Astrocyte (in vitro differentiated cells and primary cell): ENCODE results near the gene BCL2L1. TPM values are rescaled to one million over a fixed set of nuclear protein-coding genes. Genes with fewer than 3 reads are reported as not detected.

Experiments used
- DNase-seq: peaks from one replicate; pipeline ENCODE4 v3.0.0-alpha.2; 2010; ENCODE audit warnings: low read depth
- FAIRE-seq: peaks from 2 replicates; lab custom pipeline; 2011; peaks lifted over from hg19 to GRCh38; lab: Jason Lieb, UNC
- H2AFZ ChIP-seq: 2 replicates; pipeline ENCODE4 v1.6.0; 2012; ENCODE audit warnings: low read depth, low read length, inconsistent platforms
- H3K27ac ChIP-seq: 2 replicates; pipeline ENCODE4 v1.5.1; 2011; ENCODE audit warnings: low read depth, low read length, inconsistent platforms
- H3K27me3 ChIP-seq: 2 replicates; pipeline ENCODE4 v1.6.0; 2011; ENCODE audit warnings: low read length, inconsistent platforms; ENCODE audit not compliant: insufficient read depth
- H3K36me3 ChIP-seq: 2 replicates; pipeline ENCODE4 v1.5.1; 2011; ENCODE audit warnings: low read length, inconsistent platforms; ENCODE audit not compliant: insufficient read depth
- H3K4me1 ChIP-seq: 2 replicates; pipeline ENCODE4 v1.5.1; 2011; ENCODE audit warnings: low read length, inconsistent platforms; ENCODE audit not compliant: insufficient read depth
- H3K4me2 ChIP-seq: 2 replicates; pipeline ENCODE4 v1.6.0; 2012; ENCODE audit warnings: low read length, inconsistent platforms
- H3K4me3 ChIP-seq: 2 replicates; pipeline ENCODE4 v1.5.1; 2011; ENCODE audit warnings: low read depth, mild to moderate bottlenecking, low read length, inconsistent platforms; ENCODE audit not compliant: insufficient read depth
- H3K79me2 ChIP-seq: 2 replicates; pipeline ENCODE4 v1.6.0; 2012; ENCODE audit warnings: mild to moderate bottlenecking, low read length, inconsistent platforms; ENCODE audit not compliant: insufficient read depth
- H3K9ac ChIP-seq: 2 replicates; pipeline ENCODE4 v1.6.0; 2012; ENCODE audit warnings: mild to moderate bottlenecking, low read length, inconsistent platforms
- H3K9me3 ChIP-seq: 2 replicates; pipeline ENCODE4 v1.5.1; 2012; ENCODE audit warnings: low read depth, mild to moderate bottlenecking, low read length, inconsistent platforms; ENCODE audit not compliant: insufficient read depth
- H4K20me1 ChIP-seq: 2 replicates; pipeline ENCODE4 v1.6.0; 2012; ENCODE audit warnings: low read length, inconsistent platforms; ENCODE audit not compliant: insufficient read depth
- H3K27ac Mint-ChIP-seq: one replicate; pipeline ENCODE4 v1.8.0; 2021; ENCODE audit warnings: mild to moderate bottlenecking, mixed read lengths; ENCODE audit not compliant: unreplicated experiment
- H3K27me3 Mint-ChIP-seq: one replicate; pipeline ENCODE4 v1.8.0; 2021; ENCODE audit warnings: low read depth, mixed read lengths; ENCODE audit not compliant: unreplicated experiment
- H3K36me3 Mint-ChIP-seq: one replicate; pipeline ENCODE4 v1.8.0; 2021; ENCODE audit warnings: low read depth, mixed read lengths; ENCODE audit not compliant: unreplicated experiment
- H3K4me1 Mint-ChIP-seq: one replicate; pipeline ENCODE4 v1.8.0; 2021; ENCODE audit warnings: low read depth, mixed read lengths; ENCODE audit not compliant: unreplicated experiment
- H3K4me3 Mint-ChIP-seq: one replicate; pipeline ENCODE4 v1.8.0; 2021; ENCODE audit warnings: mild to moderate bottlenecking, moderate library complexity, mixed read lengths; ENCODE audit not compliant: unreplicated experiment
- H3K9me3 Mint-ChIP-seq: one replicate; pipeline ENCODE4 v1.8.0; 2021; ENCODE audit warnings: mild to moderate bottlenecking, mixed read lengths; ENCODE audit not compliant: unreplicated experiment
- EZH2 ChIP-seq: IDR thresholded peaks from 2 replicates; pipeline ENCODE4 v1.6.1; 2012; ENCODE audit warnings: mild to moderate bottlenecking, low read length, inconsistent platforms; ENCODE audit not compliant: insufficient read depth
- total RNA-seq: library from RNA; stranded (reverse); gene quantifications from 2 replicates; pipeline ENCODE4 v1.2.1, GENCODE V29; 2021
- TF ChIP-seq, protein P1 (sequence below): IDR thresholded peaks from 2 replicates; pipeline ENCODE4 v1.5.1; 2011; ENCODE audit warnings: low read depth, mild to moderate bottlenecking, inconsistent platforms, low read length, moderate library complexity; ENCODE audit not compliant: insufficient read depth

Gene BCL2L1
- total RNA-seq, 1 donor from 2014 or later: 149 TPM

DNA sequence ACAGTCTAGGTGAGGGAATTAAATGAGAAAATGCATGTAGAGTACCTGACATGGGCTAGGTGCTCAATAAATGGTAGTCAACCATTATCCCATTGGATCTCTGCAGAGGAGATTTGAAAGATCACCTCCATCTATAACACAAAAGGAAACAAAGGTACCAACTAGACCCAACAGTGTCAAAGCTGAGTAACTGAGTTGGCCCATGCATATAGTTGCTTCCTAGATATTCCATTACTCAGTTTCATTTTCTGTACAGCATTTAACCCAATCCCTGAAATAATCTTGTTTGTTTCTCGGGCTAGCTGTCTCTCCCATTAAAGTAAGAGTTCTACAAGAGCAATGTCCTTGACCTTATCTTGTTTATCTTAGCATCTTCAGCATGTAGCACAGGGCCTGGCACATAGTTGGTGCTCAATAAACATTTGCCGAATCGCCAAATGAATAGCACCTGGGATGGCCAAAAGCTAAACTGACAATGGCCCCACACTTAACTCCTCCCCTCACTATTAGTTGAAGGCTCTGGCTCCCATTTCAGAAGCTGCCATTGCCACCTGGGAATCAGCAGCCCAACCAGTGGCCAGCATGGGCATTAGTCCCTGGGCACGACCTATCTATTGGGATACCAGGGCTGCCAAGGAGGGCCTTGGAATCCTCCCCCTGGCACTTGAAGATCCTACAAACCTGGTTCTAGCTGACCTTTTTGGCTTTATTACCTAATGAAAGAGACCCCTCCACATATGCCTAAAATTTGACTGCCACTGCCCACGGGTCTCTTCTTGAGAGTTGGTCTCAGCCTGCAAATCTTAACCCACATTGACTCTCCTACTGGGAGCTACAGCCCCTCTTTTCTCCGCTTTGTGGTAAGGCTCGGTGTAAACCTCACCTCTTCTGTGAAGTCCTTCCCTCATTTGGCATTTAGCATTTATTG, 22.6 kb downstream of the BCL2L1 start:
- peak overlapping the region; percentile 99 for H3K27ac Mint-ChIP-seq
- Histone ChIP-seq H3K79me2 (peaks cover 93% of the 10 kb centered on the region), H3K36me3 (peaks cover 4% of the 10 kb centered on the region), H3K4me1 (peaks cover 41% of the 10 kb centered on the region), H2AFZ (no peak overlapping the region), H3K4me2 (peak overlapping the region; percentile 49), H3K27ac (peak overlapping the region; percentile 88), H3K9ac (peak overlapping the region; percentile 59), H4K20me1 (peaks cover 4% of the 10 kb centered on the region), H3K9me3 (no peaks in the 10 kb centered on the region), H3K27me3 (no peaks in the 10 kb centered on the region), H3K4me3 (no peak overlapping the region)
- TF ChIP-seq, protein P1, sequence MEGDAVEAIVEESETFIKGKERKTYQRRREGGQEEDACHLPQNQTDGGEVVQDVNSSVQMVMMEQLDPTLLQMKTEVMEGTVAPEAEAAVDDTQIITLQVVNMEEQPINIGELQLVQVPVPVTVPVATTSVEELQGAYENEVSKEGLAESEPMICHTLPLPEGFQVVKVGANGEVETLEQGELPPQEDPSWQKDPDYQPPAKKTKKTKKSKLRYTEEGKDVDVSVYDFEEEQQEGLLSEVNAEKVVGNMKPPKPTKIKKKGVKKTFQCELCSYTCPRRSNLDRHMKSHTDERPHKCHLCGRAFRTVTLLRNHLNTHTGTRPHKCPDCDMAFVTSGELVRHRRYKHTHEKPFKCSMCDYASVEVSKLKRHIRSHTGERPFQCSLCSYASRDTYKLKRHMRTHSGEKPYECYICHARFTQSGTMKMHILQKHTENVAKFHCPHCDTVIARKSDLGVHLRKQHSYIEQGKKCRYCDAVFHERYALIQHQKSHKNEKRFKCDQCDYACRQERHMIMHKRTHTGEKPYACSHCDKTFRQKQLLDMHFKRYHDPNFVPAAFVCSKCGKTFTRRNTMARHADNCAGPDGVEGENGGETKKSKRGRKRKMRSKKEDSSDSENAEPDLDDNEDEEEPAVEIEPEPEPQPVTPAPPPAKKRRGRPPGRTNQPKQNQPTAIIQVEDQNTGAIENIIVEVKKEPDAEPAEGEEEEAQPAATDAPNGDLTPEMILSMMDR: no peak
- TF ChIP-seq EZH2: no peak
- peaks cover 29% of the 10 kb centered on the region for H3K36me3 Mint-ChIP-seq
- no peak for FAIRE-seq
- peaks cover 60% of the 10 kb centered on the region for H3K4me1 Mint-ChIP-seq
- H3K27me3 Mint-ChIP-seq: no peaks in the 10 kb centered on the region
- H3K4me3 Mint-ChIP-seq: no peak overlapping the region
- peaks cover 3% of the 10 kb centered on the region for H3K9me3 Mint-ChIP-seq
- no peak for DNase-seq

DNA sequence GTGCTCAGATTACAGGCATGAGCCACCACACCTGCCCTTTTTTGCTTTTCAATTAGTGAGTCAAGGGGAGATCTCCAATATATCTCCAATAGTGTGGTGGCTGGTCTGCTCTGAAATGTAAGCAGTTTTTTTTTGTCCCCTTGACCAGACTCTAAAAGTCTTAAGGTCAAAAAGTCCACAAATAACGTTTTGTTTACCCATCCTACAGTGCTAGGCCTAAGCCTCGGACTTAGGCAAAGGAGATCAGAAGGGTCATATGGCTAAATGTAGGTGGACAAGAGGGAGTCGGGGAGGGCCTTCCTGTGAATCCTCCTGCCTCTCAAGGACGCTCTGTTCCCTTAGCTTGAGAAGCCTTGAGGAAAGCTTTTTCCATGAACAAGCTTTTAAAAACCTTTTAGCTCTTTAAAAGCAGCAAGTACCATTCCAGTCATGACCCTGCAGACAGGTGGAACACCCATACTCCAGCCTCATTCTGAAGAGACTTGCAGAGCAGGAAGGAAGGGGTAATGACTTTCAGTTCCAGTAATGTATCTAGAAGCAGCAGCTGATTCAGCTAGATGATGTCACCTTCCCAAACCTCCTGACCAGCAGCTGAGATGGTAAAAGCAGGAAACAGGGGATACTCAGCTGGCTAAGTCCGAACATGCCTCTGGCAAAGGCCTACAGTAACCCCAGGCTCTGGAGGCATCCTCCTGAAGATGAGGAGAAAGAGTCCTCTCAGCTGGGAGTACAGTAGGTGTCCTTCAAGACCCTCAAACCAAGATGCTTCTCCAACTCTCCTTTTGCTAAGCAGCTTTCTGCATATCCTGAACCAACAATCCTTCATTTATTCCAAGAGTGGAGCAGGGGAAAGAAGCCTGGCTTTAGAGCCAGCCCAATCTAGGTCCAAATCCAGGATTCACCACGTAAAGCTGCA, 23.6 kb downstream of the BCL2L1 start:
- Mint-ChIP-seq H3K27me3 (no peaks in the 10 kb centered on the region), H3K4me1 (peaks cover 60% of the 10 kb centered on the region), H3K9me3 (peaks cover 3% of the 10 kb centered on the region), H3K36me3 (peaks cover 33% of the 10 kb centered on the region), H3K27ac (peak overlapping the region; percentile 99), H3K4me3 (peak overlapping the region; percentile 51)
- Histone ChIP-seq H3K27ac (peak overlapping the region; percentile 88), H2AFZ (no peak overlapping the region), H3K27me3 (no peaks in the 10 kb centered on the region), H3K79me2 (peaks cover 94% of the 10 kb centered on the region), H3K4me3 (no peak overlapping the region), H3K9me3 (no peaks in the 10 kb centered on the region), H3K36me3 (peaks cover 4% of the 10 kb centered on the region), H3K4me1 (peaks cover 31% of the 10 kb centered on the region), H3K9ac (peak overlapping the region; percentile 59), H4K20me1 (peaks cover 11% of the 10 kb centered on the region), H3K4me2 (peak overlapping the region; percentile 49)
- DNase-seq (peak; percentile 98), FAIRE-seq (no peak)
- no peak for TF ChIP-seq EZH2
- TF ChIP-seq, protein P1: no peak
